ENCODE measurements around the gene AGTRAP.
A peak's percentile ranks its signal among the peaks of the same experiment; 100 is the strongest.

Gene AGTRAP

DNA sequence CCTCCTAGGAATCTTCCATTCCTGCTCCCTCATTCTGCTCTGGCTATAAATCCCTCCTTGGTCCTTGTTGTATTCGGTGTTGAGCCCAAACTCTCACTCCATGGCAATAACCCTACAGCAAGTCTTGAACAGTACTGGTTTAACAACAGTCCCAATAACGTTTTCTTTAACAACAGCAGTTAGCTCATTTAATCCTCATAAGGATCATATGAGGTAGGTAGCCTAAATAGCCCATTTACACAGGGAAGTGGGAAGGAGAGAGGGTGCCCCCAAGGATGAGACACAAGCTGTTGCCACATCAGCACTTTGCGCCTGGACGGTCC lies 444 bp upstream of the AGTRAP start:
- no peak for DNase-seq (ENCODE audit: low read depth)

DNA sequence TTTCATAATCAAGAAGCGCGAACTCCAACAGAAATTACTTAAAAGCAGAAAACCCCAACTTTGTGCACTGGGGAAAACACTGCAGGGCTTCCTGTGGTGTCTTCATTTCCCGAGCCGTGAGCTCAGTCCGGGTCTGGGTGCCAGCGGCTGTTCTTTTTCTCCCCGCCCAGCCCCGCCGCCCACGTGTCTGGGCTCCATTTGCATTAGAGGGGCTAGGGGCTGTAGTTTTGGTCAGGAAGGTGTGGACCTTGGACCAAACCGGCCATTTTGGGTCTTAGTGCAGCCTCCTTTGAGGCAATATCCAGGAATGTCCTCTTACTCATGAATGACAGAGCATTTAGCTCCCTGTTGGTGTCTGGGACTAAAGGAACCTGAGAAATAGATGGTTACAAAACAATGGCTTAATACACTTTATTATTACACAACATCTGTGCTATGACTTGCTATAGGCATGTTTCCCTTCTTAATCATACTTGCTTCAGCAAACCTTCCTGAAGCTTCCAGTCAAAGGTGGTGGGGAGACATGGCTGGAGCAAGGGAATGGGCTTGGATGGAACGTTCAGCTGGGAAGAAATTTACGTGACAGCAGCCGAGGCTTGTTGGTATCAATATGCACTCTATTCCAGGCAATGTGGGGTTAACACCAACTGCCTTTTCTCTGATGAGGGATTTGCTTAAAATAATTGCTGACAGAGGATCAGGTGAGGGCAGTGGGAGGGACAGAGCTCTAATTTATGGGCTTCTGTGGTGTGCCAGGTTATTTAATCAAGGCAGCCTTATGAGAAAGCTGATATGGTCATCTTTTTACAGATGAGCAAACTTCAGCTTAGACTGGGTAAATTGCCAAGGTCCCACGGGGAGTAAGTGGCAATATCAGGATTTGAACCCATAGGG lies 1.1 kb downstream of the AGTRAP start:
- no peak for DNase-seq (ENCODE audit: low read depth)

DNA sequence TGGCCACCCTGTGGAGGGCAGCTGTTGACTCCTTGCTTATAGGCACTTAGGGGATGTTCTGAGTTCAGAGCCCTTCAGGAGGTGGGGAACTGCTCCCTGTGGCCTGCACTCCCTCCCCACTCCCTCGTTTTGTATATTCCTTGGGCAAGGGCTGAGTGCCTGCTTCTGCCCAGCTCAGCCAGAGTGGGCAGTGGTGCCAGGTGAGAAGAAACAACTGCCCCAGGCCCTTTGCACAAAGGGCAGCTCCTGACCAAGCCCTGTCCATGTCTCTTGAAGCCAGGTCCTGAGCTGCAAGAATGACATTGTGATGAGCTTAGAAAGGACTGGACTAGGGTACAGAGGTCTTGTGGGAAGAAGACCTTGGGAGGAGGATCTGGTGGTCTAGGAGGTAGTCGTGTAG lies 2.2 kb downstream of the AGTRAP start:
- DNase-seq (ENCODE audit: low read depth) = no peak

DNA sequence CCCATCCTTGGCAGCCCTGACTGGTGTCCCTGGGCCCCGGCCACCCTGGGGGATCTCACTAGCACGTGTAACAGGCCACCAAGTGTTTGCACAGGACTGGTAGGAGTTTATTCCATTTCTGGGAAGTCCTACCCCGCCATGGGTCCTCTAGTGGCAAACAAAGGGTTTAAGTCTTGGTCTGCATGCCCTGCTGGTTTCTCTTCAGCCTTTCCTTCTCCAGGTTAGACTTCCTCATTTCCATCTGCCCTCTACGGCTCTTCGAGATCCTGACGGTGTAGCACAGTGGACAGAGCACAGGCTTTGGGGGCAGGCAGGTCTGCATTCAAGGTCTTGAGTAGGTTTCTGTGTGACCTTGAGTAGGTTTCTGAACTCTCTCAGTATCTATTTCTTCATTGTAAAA lies 2.8 kb downstream of the AGTRAP start:
- no peak for DNase-seq (ENCODE audit: low read depth)

DNA sequence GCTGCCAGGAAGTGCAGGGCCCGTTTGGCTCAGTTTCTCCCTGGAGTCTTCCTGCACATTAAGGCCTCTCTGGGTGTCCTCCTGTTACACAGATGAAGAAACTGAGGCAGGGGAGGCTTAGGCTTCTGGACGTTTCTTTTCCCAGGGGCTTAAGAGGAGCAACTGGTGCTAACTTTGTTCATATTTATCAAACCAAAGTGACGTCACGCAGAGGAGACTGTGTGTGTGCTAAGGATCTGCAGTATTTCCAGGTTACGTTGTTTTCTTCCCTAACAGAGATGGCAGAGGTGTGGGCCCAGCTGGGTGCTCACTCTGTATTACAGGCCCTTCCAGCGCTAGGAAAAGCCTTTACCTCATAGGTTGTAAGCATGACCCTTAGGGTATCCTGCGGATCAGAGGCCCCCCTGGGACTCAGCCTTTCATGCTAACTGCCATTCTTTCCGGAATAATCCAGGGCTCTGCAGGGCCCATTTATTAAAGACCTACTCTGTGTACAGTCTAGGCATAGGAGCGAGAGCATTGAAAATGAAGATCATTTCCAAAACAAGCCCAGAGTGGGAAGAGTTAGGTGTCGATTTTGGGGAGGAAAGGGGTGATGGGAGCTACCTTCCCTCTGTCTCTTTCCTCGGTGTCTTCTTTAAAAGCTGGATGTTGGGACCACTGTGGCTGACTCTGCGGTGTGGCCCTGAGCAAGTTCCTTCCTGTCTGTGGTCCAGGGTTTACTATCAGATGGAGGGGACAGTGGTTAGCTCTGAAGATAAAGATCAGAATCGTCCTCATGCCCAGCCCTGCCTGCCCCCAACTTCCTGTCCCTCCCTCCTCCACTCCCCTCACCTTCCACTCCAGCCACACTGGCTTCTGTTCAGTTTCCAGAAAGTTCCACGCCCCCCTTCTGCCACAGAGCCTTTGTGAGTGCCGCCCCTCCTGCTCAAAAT lies 4.6 kb downstream of the AGTRAP start:
- DNase-seq (ENCODE audit: low read depth) = no peak

DNA sequence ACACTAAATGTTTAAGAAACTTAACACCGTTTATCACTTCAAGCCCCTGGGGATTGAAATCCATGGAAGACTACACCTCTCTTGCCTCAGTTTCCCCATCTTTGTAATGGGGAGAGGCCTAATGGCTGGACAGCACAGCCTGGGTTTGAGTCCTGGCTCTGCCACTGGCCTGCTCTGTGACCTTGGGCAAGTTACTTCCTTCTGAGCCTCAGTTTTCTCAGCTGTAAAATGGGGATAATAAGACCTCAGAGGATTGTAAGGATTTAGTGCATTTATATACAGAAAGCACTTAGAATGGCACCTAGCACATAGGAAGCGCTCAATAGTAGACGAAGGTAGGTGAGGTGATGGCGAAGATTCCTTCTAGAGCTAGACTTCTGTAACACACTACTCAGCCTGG lies 5.5 kb downstream of the AGTRAP start:
- no peak for DNase-seq (ENCODE audit: low read depth)

DNA sequence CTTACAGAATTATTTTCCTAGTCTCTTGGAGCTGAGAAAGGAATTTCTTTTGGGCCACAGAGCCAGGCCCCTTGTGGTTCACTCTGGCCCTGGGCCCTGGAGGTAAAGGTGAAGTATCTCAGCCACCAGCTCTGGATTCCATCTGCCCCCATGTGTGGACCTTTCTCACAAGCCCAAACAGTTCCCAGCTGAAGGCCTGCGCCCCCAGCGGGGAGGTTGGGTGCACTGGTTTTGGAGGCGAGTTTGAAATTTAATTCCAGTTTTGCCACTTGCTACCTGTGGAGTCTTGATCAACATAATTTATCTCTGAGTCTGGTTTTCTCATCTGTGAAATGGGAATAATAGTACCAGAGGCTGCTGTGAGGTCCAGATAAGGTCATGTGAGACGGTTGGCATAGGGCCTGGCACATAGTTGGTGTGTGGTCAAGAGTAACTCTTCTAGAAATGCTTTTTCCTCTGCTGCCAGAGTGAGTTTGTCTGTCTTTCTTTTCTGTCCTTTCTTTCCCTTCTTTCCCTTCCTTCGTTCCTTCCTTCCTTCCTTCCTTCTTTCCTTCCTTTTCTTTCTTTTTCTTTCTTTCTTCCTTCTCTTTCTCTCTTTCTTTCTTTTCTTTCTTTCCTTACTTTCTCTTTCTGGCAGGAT lies 6.1 kb downstream of the AGTRAP start:
- DNase-seq (ENCODE audit: low read depth) = no peak

DNA sequence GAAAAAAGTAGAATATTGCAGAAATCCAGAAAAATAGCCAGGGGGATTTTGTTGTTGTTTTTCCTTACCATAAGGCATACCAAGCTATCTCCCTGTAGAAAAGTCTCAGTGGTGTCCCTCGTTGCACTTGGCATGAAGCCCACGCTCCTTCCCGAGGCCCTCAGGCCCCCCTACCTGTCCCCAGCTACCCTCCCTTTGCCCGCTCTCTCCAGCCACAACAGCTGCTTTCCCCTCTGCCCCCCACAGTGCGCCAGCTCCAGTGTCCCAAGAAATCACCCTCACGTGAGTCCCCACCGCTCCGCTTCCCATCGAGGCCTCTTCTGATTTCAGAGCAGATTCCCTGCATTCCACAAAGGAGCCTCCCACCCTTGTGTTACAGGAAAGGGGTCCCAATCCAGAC lies 8.4 kb downstream of the AGTRAP start:
- DNase-seq (ENCODE audit: low read depth) = no peak

DNA sequence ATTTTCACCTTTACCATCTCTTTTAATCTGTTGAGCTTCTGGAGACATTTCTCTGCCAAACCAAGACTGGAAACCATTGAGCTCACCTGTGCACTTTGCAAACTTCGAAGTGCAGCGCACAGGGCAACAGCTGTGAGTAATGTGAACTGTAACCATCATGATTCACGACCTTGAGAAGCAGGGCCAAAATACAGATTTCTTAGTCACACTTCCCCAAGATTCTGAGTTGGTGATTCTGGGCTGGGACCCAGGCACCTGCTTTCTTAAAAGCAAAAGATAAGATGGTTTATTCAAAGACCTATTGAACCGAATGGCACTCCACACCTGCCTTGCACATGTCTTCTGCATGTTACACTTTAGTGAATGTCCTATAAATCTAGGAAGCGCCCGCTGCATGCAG lies 10.2 kb downstream of the AGTRAP start:
- no peak for DNase-seq (ENCODE audit: low read depth)

DNA sequence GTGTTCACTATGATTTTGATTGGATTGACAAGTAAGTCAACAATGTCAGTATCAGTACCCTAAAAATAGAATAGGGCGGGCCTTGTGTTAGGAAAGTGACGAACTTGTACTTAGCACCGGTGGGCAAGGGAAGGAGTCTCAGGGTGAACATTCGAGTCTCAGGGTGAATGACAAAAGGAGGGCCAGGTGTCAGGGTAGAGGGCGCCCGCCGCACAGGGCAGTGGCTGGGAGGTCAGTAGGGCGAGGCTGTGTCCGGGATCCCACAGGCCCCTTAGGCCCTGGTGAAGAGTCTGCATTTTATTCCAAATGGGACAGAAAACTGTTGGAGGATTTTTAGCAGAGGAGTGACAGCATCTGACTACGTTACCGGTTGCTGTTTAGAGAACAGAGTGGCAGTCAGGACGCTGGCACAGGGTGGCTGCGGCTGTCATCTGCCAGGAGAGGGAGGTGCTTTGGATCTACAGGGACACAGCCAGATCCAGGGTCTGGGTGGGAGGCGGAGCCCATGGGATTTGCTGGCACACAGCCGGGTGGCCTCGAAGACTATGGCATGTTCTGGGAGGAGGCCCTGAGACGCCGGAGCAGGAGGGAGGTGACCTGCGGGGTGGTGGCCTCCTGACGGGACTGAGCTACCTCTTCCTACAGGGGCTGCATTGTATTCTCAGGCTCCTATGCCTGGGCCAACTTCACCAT lies 11.0 kb downstream of the AGTRAP start:
- no peak for DNase-seq (ENCODE audit: low read depth)

DNA sequence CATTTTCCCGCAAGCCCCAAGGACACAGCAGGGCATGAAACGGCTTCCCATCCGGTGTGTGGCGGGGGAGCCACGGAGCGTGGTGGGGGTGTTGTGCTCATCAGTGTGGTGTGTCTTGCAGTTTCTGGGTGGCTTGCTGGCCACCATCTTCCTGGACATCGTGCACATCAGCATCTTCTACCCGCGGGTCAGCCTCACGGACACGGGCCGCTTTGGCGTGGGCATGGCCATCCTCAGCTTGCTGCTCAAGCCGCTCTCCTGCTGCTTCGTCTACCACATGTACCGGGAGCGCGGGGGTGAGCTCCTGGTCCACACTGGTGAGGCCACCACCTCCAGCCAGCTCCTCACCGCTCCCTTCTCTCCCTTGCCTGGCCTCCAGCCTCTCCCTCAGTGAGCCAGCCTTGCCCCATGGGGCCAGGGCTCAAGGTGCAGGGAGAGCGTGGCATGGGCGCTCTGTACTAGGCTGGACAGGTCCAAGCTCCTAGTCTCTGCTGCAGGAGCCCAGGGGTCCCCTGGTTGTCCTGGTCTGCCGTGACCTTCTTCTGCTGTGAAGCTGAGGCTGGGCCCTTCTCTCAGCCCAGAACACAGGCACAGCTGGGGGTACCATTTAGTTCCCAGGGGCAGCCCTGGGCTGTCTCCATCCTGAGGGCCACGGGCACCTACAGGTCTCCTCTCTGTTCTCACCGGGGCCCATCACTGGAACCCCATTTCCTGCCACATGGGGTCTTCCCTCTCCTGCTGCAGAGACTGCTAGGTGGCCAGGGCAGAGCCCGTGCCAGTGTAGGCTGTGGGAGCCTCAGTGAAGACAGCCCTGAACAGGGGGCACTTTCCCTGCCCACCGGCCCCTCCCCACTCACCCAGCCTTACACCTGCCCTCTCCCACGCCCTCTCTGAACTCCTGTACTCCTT lies 12.6 kb downstream of the AGTRAP start:
- no peak for DNase-seq (ENCODE audit: low read depth)

DNA sequence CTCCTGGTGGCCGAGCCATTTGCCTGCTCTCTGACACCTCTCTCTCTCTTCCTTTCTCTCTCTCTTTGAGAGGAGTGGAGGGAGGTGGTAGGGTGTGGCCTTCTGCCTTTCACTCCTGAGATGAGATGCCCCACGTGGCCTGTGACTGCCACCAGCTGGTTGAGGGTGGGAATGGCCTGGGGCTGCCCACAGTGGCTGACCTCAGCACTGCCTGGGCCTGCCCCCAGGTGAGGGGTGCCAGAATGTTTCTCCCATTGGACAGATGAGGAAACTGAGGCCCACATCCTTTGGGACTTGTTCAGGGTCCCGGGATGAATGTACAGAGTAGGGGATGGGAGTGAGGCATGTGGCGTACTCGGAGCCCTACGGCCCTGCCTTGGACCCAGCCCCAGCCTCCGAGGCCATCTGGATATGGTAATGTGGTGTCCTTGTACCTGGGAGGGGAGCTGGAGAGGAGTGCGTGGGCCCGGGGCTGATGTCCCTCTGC lies 13.3 kb downstream of the AGTRAP start:
- peak; percentile 47 for DNase-seq (ENCODE audit: low read depth)

DNA sequence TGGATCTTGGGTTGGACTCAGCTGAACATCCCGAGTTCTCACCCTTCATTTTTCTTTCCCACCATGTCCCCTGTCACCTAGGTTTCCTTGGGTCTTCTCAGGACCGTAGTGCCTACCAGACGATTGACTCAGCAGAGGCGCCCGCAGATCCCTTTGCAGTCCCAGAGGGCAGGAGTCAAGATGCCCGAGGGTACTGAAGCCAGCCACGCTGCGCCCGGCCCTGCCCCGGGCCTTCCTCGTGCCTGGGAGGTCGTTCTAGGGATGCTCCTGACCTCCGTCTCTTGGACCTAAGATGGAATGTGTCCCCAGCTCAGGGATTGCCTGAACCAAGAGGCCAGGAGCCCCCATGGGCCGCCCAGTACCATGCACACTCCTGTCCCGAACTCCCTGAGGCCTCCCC lies 14.1 kb downstream of the AGTRAP start:
- no peak for DNase-seq (ENCODE audit: low read depth)

DNA sequence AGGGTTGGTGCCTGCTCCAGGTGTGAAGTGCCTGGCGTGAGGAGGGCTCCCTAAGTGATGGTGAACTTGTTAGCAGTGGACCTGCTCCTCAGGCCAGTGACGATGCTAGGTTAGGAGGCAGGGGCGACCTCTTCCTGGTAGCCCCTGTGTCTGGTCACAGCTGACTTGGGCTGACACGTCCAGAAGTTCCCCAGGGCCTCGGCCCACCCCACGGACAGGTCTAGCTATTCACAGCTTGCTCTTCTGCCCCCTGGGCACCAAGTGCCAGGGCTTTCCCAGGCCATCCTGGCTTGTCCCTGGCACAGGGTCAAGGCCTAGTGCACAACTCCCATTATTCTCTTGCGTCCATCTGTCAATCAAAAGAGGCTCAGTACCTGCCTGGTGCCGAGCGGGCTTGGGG lies 15.2 kb downstream of the AGTRAP start:
- DNase-seq (ENCODE audit: low read depth) = no peak

DNA sequence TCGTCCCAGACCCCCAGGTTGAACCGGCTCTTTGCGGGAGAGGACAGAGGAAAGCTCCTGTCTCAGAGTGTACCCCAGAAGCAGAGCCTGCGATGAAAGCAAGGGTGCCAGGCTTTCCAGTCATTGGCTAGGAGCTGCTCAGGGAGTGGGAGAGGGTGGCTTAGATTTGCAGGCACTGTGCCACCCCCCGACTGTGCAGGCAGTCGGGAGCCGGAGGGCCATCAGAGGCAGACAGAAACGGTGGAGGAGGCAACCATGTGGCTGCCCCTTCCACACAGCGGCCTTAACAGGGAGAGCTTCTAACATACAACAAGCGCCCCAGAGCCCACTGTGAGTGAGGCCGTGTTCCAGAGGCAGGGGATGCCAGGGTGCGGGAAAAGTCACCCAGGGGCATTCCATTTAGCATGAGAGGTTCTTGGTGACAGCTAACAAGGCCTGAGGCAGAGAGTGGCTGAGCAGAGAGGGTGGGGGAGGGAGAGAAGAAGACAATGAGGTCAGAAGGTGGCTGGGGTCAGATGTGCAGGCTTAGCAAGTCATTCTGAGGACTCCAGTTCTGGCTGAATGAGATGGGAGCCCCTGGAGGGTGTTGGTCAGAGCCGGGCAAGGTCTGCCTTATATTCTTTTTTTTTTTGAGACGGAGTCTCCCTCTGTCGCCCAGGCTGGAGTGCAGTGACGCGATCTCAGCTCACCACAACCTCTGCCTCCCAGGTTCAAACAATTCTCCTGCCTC lies 16.6 kb downstream of the AGTRAP start:
- DNase-seq (ENCODE audit: low read depth) = no peak

DNA sequence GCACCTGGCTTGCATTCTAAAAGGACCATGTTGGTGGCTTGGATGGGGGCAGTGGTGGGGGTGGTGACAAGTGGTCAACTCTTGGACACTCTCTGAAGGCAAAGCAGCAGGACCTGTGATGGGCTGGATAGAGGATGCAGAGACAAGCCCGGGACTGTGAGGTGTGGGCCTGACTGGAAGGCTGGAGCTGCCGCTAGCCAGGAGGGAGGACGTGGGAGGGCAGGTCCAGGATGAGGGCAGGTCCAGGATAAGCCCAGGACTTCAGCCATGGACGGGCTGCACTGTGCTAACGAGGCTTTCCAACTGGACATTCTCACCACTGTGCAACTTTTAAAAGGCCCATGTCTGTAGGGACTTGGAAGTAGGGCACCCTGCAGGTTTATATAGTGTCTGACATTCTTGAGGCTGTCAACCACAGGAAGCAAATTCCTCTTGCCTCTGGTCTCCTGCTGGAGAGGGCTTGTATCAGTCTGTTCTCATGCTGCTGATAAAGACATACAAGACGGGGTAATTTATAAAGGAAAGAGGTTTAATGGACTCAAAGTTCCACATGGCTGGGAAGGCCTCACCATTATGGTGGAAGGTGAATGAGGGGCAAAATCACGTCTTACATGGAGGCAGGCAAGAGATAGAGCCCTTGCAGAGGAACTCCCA lies 17.7 kb downstream of the AGTRAP start:
- no peak for DNase-seq (ENCODE audit: low read depth)

DNA sequence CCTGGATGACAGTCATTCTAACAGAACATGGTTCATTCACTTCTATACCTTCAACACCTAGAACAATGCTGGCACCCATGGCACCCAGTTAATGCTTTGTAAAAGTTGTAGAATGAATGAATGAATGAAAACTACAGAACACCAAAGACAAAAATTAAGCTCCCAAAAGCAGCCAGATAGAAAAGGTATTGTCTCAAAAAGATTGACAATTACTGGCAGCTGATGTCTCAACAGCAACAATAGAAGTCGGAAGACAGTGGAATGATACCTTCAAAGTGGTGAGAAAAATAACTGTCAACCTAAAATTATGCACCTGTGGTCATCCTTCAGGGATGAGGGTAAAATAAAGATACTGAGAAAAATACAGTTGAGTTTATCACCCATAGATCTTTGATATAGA lies 21.1 kb downstream of the AGTRAP start:
- no peak for DNase-seq (ENCODE audit: low read depth)

DNA sequence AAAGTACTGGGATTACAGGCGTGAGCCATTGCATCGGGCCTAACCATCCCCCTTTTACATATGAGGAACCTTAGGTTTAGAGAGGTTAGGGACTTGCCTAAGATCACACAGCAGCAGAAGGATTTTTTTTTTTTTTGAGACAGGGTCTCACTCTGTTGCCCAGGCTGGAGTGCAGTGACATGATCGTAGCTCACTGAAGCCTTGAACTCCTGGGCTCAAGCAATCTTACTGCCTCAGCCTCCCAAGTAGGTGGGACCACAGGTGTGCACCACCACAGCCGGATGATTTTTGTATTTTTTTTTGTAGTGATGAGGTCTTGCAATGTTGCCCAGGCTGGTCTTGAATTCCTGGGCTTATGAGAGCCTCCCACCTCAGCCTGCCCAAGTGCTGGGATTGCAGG lies 23.9 kb downstream of the AGTRAP start:
- no peak for DNase-seq (ENCODE audit: low read depth)

DNA sequence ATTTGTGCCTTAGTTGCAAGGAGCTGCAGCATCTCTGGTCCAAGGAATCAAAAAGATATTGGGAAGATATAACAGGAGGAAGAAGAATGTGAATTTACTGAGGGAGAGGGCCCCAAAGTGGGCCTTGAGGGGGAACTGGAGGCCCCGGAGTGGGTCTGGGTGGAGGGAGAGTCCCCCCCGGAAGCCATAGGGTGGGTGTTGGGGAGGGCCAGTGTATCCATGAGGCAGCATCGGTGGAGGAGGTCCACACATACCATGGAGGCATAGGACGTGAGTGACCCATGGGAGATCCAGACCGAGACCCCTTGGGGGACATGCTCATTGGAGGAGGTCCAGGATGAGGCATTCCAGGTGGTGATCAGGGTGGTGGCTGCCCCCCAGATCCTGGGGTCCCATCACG lies 25.3 kb downstream of the AGTRAP start:
- DNase-seq (ENCODE audit: low read depth) = no peak

DNA sequence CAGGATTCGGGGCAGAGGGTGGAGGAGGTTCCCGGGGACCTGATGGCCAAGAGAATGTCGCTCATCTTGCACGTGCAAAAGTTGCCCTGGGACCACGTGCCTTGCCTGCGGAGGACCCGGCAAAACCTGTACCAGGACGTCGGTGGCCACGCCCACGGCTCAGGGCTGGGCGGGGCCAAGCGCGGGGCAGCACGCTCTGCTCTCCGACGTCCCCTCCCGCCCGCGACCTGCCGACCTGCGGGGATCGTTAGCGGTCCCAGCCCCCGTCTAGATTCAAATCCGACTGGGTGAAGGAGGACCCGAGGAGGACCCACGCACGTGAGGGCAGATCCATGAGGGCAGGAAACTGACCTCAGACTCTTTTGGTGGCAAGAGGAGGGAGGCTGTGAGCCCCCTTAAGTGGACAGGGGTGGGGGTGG lies 26.1 kb downstream of the AGTRAP start, which contains the start of gene C1orf167:
Gene C1orf167 (plus strand): TSS at position 206 of the 419 bp plus-strand sequence. CDS start 2,208 bp downstream, outside the sequence.
- peak; percentile 45 for DNase-seq (ENCODE audit: low read depth)
